PC-9 (cell line): ENCODE results near the gene MSI2.

Experiments used
- EZH2 ChIP-seq: fragments of 200-600 bp; sonication (generic); IDR thresholded peaks from 2 replicates; pipeline ENCODE4 v1.8.0; 2017; ENCODE audit warnings: antibody characterized with exemption, low read depth
- TF ChIP-seq, protein P1 (sequence below): fragments of 200-600 bp; sonication (generic); conservative IDR thresholded peaks from 2 replicates; pipeline ENCODE4 v1.6.1; 2017; ENCODE audit warnings: mixed run types, antibody characterized with exemption, mild to moderate bottlenecking, moderate library complexity

DNA sequence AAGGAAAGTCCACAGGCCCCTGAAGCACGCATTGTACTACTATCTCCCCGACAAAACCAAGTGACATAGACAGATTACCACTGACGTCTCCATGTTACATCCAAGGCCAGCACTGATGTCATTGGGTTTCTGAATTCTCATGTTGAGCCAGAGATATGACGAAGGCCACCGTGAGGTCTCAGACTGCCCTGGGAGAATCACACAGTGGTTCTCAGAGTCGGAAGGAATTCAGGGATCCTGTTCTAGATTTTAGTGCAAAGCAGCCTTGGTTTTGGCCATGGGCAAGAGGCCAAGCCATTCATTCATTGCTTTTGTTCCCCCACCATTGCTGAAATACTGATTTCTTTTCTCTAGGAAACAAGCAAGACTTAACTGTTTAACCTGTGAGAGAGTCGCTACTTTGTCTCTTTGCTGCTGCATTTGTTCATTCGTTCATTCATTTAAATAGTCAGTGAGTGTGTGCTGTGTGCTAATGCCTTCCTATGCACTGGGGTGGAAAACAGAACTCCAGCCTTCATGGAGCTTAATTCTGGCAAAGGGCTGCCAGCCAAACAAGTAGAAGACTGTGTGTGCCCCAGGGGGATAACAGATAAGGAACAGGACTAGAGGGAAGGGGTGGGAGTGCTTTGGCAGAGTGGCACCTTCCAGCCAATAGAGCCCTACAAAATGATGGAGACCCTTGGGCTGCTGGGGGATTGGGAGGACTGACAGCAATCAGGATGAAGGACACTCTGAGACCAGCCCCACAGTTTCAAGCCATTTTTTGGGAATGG, 222.3 kb downstream of the MSI2 start:
- TF ChIP-seq, protein P1, sequence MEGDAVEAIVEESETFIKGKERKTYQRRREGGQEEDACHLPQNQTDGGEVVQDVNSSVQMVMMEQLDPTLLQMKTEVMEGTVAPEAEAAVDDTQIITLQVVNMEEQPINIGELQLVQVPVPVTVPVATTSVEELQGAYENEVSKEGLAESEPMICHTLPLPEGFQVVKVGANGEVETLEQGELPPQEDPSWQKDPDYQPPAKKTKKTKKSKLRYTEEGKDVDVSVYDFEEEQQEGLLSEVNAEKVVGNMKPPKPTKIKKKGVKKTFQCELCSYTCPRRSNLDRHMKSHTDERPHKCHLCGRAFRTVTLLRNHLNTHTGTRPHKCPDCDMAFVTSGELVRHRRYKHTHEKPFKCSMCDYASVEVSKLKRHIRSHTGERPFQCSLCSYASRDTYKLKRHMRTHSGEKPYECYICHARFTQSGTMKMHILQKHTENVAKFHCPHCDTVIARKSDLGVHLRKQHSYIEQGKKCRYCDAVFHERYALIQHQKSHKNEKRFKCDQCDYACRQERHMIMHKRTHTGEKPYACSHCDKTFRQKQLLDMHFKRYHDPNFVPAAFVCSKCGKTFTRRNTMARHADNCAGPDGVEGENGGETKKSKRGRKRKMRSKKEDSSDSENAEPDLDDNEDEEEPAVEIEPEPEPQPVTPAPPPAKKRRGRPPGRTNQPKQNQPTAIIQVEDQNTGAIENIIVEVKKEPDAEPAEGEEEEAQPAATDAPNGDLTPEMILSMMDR: no peak
- TF ChIP-seq EZH2: no peak
